ENCODE data around the gene CD19.
A peak's percentile ranks its signal among the peaks of the same experiment; 100 is the strongest.

Gene CD19

DNA sequence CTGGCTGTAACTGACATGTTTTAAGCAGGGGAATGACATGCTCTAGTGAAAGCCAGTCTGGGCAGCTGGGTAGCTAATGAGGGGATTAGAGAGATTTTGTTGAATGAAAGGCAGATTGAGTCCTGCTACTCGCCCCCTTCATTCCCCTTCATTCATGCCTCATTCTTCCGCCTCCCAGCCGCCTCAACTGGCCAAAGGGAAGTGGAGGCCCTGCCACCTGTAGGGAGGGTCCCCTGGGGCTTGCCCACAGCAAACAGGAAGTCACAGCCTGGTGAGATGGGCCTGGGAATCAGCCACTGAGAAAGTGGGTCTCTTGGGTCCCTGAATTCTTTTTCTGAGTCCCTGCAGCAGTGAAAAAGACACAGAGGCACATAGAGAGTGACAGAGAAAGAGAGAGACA lies 1.1 kb upstream of the CD19 start:
- TF ChIP-seq, protein P1, sequence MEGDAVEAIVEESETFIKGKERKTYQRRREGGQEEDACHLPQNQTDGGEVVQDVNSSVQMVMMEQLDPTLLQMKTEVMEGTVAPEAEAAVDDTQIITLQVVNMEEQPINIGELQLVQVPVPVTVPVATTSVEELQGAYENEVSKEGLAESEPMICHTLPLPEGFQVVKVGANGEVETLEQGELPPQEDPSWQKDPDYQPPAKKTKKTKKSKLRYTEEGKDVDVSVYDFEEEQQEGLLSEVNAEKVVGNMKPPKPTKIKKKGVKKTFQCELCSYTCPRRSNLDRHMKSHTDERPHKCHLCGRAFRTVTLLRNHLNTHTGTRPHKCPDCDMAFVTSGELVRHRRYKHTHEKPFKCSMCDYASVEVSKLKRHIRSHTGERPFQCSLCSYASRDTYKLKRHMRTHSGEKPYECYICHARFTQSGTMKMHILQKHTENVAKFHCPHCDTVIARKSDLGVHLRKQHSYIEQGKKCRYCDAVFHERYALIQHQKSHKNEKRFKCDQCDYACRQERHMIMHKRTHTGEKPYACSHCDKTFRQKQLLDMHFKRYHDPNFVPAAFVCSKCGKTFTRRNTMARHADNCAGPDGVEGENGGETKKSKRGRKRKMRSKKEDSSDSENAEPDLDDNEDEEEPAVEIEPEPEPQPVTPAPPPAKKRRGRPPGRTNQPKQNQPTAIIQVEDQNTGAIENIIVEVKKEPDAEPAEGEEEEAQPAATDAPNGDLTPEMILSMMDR (IDR thresholded peaks at IDR 0.05; ENCODE audit: extremely low read depth, missing control alignments), result no peak
- DNase-seq (ENCODE audit: low spot score), result no peak

DNA sequence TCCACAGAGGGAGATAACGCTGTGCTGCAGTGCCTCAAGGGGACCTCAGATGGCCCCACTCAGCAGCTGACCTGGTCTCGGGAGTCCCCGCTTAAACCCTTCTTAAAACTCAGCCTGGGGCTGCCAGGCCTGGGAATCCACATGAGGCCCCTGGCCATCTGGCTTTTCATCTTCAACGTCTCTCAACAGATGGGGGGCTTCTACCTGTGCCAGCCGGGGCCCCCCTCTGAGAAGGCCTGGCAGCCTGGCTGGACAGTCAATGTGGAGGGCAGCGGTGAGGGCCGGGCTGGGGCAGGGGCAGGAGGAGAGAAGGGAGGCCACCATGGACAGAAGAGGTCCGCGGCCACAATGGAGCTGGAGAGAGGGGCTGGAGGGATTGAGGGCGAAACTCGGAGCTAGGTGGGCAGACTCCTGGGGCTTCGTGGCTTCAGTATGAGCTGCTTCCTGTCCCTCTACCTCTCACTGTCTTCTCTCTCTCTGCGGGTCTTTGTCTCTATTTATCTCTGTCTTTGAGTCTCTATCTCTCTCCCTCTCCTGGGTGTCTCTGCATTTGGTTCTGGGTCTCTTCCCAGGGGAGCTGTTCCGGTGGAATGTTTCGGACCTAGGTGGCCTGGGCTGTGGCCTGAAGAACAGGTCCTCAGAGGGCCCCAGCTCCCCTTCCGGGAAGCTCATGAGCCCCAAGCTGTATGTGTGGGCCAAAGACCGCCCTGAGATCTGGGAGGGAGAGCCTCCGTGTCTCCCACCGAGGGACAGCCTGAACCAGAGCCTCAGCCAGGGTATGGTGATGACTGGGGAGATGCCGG lies 769 bp downstream of the CD19 start:
- TF ChIP-seq, protein P1 (IDR thresholded peaks at IDR 0.05; ENCODE audit: extremely low read depth, missing control alignments), result no peak

DNA sequence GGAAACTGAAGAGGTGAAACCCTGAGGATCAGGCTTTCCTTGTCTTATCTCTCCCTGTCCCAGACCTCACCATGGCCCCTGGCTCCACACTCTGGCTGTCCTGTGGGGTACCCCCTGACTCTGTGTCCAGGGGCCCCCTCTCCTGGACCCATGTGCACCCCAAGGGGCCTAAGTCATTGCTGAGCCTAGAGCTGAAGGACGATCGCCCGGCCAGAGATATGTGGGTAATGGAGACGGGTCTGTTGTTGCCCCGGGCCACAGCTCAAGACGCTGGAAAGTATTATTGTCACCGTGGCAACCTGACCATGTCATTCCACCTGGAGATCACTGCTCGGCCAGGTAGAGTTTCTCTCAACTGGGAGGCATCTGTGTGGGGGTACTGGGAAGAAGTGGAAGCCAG lies 1.4 kb downstream of the CD19 start:
- DNase-seq (ENCODE audit: low spot score), result no peak
- TF ChIP-seq, protein P1 (IDR thresholded peaks at IDR 0.05; ENCODE audit: extremely low read depth, missing control alignments), result no peak

More for the DNA sequence above, 769 bp downstream of the CD19 start:
- DNase-seq (ENCODE audit: low spot score), result peak; percentile 45

DNA sequence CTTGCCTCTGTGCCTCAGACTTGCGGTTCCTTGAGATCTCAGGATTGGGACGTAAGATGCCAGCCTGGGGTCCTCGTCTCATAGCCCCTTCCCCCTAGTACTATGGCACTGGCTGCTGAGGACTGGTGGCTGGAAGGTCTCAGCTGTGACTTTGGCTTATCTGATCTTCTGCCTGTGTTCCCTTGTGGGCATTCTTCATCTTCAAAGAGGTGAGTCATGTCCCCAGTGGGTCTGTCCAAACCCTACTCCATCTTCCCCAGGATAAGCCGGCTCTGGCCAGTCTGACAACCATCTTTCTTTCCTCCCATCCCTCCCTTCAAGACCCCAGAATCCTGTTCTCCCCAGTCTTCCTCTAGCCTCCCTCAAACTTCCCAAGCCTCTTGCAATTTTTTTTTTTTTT lies 3.6 kb downstream of the CD19 start:
- TF ChIP-seq, protein P1 (IDR thresholded peaks at IDR 0.05; ENCODE audit: extremely low read depth, missing control alignments), result no peak
- DNase-seq (ENCODE audit: low spot score), result no peak

DNA sequence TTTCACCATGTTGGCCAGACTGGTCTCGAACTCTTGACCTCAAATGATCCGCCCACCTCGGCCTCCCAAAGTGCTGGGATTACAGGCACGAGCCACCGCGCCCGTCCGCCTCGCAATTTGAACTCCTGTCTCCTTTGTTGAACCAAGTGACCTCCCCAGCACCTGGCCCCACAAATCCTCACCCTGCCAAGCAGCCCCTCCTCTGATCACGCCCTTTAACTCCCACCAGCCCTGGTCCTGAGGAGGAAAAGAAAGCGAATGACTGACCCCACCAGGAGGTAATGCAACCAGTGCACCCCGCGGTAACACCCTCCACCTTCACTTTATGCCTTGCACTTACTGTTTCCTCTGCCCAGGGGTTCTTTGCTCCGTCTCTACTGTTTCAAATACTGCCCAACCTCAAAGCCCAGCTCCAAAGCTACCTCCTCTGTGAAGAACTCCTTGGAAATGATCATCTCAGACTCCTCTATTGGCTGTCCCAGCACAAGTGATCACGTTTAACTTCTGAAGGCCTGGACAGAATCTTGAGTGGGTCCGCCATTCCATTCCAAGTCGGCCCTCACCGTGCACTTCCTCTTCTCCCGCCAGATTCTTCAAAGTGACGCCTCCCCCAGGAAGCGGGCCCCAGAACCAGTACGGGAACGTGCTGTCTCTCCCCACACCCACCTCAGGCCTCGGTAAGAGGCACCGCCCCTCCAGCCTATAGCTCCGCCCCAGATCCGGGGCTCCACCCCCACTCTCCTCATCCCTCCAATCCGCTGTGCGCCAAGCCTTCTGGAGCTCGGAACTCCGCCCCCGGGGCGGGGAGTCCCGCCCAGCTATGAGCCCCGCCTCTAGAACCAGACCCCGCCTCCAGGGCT lies 4.4 kb downstream of the CD19 start:
- TF ChIP-seq, protein P1 (IDR thresholded peaks at IDR 0.05; ENCODE audit: extremely low read depth, missing control alignments), result no peak
- DNase-seq (ENCODE audit: low spot score), result peak; percentile 91

DNA sequence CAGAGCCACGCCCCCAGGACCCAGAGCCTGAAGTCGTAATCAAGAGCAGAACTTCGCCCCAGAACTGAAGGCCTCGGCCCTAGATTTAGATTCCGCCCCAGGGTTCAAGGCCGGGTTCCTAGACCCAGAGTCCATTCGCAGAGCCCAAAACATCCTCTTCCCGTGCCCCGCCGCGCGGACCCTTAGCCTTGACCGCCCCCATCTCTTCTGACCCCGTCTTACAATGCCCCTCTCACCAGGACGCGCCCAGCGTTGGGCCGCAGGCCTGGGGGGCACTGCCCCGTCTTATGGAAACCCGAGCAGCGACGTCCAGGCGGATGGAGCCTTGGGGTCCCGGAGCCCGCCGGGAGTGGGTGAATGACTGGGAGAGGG lies 5.0 kb downstream of the CD19 start:
- no peak for DNase-seq (ENCODE audit: low spot score)
- TF ChIP-seq, protein P1 (IDR thresholded peaks at IDR 0.05; ENCODE audit: extremely low read depth, missing control alignments), result no peak

Data from GM20000 (cell line).